NOMO-1 treated with DMSO at 0.1 percent for 48 hours (cell line): ENCODE measurements around the gene STRIP1.

Source experiments
- DNase-seq: peaks from one replicate; lab custom pipeline; 2025; ENCODE audit not compliant: unreplicated experiment; lab: John Stamatoyannopoulos, UW

STRIP1 gene

GRCh38 chr1:110091791-110092190 is 57.4 kb downstream of the STRIP1 start:
- no peak for DNase-seq

GRCh38 chr1:110092991-110093390 is 58.6 kb downstream of the STRIP1 start:
- no peak for DNase-seq

DNA sequence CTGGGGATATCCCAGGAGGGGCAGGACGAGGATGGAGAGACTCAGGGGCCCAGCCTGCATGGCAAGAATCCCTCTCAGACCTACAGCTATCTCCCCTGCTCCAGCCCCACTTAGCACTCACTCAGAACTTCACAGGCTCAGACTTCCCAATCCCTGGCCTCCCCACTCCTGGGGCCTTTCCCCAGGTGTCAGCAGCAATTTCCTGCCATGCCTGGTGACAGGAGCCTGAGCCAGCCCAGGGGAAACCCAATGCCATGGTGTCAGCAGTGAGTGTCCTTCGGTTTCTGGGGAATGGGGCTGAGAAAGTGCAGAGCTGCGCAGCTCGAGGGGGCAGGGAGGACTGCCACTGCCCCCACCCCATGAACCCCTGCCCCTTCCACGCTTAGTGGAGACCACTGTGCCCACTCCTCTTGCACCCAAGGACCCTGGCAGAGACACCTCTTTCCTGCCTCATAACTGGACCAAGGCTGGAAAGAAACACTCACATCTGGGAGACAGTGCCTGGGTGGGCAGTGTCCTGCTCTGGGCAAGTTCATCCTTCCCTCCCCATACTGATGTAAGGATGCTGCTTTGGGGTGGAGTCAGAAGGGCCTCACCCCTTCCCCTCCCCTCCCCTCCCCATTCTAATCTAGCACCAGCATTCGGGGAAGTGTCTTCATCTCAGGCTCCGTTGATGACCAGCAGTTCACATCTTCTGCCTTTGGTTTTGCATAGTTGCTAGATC is 60.7 kb downstream of the STRIP1 start:
- DNase-seq, result no peak

DNA sequence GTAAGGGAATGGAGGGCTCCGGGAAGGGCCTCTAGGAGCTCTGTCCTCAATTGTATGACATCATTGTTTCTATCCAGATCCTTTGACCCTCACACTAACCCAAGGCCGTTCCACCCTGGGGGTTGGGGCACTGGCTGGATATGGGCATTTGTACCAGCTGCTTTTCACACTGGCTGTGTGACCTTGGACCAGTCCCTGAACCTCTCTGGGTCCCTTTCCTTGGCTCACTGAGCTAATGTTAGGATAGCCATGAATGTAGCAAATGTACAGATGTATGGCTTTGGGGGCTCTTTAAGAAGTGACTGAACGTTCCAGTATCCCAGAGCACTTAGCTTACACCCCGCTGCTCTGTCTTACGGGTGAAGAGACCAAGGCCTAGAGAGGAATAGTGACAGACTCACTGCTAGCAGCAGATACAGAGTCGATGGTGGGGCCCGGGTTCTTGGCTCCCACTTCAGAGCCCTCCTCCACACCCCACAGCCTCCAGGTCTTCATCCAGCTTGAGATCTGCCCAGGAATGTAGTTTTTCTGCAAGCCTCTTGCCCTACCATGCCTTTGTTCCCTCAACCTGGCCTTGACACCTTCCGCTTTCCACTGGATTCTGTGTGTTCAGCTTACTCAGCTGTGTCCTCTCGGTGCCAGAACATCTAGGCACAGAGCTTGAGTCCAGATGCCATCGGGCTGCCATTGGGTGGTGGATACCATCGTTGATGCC is 63.2 kb downstream of the STRIP1 start:
- no peak for DNase-seq

- DNase-seq, result no peak
Measured at GRCh38 chr1:110098222-110099026, 64.0 kb downstream of the STRIP1 start.

- DNase-seq, result no peak
Measured at GRCh38 chr1:110100335-110100734, 65.9 kb downstream of the STRIP1 start.

DNA sequence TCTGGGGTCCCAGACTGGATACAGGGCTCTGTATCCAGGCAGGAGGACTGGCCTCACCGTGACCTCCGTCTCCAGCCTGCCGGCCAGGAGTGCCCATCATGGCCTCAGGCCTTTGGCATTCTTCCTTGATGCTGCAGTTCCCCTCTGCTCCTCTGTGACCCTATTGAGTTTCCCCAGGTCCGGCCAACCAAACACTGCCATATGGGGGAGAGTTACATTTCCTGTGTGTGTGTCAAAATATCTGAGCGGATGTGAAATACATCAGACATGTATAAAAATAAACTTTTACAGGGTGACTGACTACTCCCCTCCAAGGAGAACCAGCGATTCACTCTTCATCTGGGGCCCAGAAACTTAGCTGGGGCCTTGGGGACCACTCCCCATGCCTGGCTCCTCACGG is 67.7 kb downstream of the STRIP1 start:
- peak; percentile 50 for DNase-seq
